ENCODE measurements around the gene LYSET. TPM values are rescaled to one million over a fixed set of nuclear protein-coding genes. Genes with fewer than 3 reads are reported as not detected.

The LYSET gene
- total RNA-seq, 2 experiments from 2014 or later, result 12.0 to 19.7 TPM

DNA sequence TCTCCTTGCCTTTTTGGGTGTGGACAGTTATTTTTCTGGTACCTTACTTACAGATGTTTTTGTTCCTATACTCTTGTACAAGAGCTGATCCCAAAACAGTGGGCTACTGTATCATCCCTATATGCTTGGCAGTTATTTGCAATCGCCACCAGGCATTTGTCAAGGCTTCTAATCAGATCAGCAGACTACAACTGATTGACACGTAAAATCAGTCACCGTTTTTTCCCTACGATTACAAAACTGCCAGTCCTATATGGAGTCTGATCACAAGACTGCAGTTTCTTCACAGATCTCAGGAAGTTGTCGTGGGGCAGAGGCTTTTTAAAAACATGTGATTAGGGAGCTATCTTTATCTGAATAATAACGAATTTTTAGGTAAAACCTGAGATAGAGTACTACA lies 1.3 kb downstream of the LYSET start:
- H3K79me2 ChIP-seq (ENCODE audit: insufficient read depth, low read depth, low read length), result peaks cover 44% of the 10 kb centered on the region
- peaks cover 37% of the 10 kb centered on the region for H3K36me3 ChIP-seq (ENCODE audit: insufficient read depth, low read length)
- no peaks in the 10 kb centered on the region for H4K20me1 ChIP-seq (ENCODE audit: insufficient read depth, low read length)
- peak overlapping the region; percentile 88 for H3K4me2 ChIP-seq (ENCODE audit: low read length)
- no peaks in the 10 kb centered on the region for H3K9me2 ChIP-seq (ENCODE audit: insufficient read depth, low read length)
- H3K27ac ChIP-seq (ENCODE audit: low read depth, low read length, poor library complexity, severe bottlenecking), result no peak overlapping the region
- ChIA-PET CTCF (ENCODE audit: unreplicated experiment) (interaction anchor here (0.8 kb wide), 1 partner anchor 9 kb away, joined by 3 read pairs; no protein-coding TSS in a partner anchor), POLR2A (interaction anchor here (1.4 to 3.5 kb wide), 3 partner anchors 9 to 20 kb away, joined by 3 to 17 read pairs (median 7); partner anchors contain the start of genes GON7 and UBR7)
- DNase-seq (ENCODE audit: low spot score), result no peak
- peaks cover 21% of the 10 kb centered on the region for H3K4me1 ChIP-seq (ENCODE audit: insufficient read depth, low read length, poor library complexity, severe bottlenecking)
- no peak overlapping the region for H2AFZ ChIP-seq (ENCODE audit: low read length)
- H3K4me3 ChIP-seq (ENCODE audit: low read depth, low read length, poor library complexity, severe bottlenecking), result peak overlapping the region; percentile 100
- TSS peak; percentile 72 for BruUV-seq (replicated peaks)
- intact Hi-C loops (cut with micrococcal nuclease; ENCODE audit: unreplicated experiment), result no loop called here
- H3K9me3 ChIP-seq (ENCODE audit: low read length), result no peaks in the 10 kb centered on the region
- TF ChIP-seq, protein P1, sequence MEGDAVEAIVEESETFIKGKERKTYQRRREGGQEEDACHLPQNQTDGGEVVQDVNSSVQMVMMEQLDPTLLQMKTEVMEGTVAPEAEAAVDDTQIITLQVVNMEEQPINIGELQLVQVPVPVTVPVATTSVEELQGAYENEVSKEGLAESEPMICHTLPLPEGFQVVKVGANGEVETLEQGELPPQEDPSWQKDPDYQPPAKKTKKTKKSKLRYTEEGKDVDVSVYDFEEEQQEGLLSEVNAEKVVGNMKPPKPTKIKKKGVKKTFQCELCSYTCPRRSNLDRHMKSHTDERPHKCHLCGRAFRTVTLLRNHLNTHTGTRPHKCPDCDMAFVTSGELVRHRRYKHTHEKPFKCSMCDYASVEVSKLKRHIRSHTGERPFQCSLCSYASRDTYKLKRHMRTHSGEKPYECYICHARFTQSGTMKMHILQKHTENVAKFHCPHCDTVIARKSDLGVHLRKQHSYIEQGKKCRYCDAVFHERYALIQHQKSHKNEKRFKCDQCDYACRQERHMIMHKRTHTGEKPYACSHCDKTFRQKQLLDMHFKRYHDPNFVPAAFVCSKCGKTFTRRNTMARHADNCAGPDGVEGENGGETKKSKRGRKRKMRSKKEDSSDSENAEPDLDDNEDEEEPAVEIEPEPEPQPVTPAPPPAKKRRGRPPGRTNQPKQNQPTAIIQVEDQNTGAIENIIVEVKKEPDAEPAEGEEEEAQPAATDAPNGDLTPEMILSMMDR (conservative IDR thresholded peaks at IDR 0.05; ENCODE audit: low read length), result no peak
- TF ChIP-seq EZH2phosphoT487 (IDR thresholded peaks at IDR 0.05; ENCODE audit: borderline replicate concordance, low read depth, low read length), result no peak

DNA sequence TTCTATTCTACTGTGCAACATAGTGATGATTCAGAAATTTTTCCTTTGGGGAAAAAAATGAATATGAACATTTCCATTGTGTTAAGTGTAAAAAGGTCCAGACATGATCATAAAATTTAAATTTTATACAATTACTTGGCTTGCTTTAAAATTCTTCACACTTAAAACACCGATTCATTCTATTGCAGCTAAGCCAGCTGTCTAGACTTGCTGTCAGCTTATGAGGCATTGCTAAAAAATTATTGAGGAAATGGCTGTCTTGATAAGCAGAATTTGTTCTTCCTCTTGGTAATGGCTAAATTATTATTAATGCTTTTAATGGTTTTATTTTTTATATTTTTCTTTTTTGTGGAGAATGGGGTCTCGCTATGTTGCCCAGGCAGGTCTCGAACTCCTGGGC lies 1.8 kb downstream of the LYSET start:
- intact Hi-C loops (cut with micrococcal nuclease; ENCODE audit: unreplicated experiment), result no loop called here
- H3K79me2 ChIP-seq (ENCODE audit: insufficient read depth, low read depth, low read length), result peaks cover 44% of the 10 kb centered on the region
- no peak overlapping the region for H2AFZ ChIP-seq (ENCODE audit: low read length)
- H3K4me1 ChIP-seq (ENCODE audit: insufficient read depth, low read length, poor library complexity, severe bottlenecking), result peaks cover 21% of the 10 kb centered on the region
- no peaks in the 10 kb centered on the region for H4K20me1 ChIP-seq (ENCODE audit: insufficient read depth, low read length)
- peaks cover 32% of the 10 kb centered on the region for H3K36me3 ChIP-seq (ENCODE audit: insufficient read depth, low read length)
- no TSS peak for BruUV-seq (replicated peaks)
- no peak for DNase-seq (ENCODE audit: low spot score)
- no peak overlapping the region for H3K4me3 ChIP-seq (ENCODE audit: low read depth, low read length, poor library complexity, severe bottlenecking)
- no peaks in the 10 kb centered on the region for H3K9me2 ChIP-seq (ENCODE audit: insufficient read depth, low read length)
- H3K9me3 ChIP-seq (ENCODE audit: low read length), result no peaks in the 10 kb centered on the region
- ChIA-PET CTCF (ENCODE audit: unreplicated experiment) (interaction anchor here (0.8 kb wide), 1 partner anchor 9 kb away, joined by 3 read pairs; no protein-coding TSS in a partner anchor), POLR2A (interaction anchor here (1.4 to 3.5 kb wide), 3 partner anchors 8 to 19 kb away, joined by 3 to 17 read pairs (median 7); partner anchors contain the start of genes GON7 and UBR7)
- H3K27ac ChIP-seq (ENCODE audit: low read depth, low read length, poor library complexity, severe bottlenecking), result no peak overlapping the region
- no peak overlapping the region for H3K4me2 ChIP-seq (ENCODE audit: low read length)
- TF ChIP-seq, protein P1 (conservative IDR thresholded peaks at IDR 0.05; ENCODE audit: low read length), result no peak
- TF ChIP-seq EZH2phosphoT487 (IDR thresholded peaks at IDR 0.05; ENCODE audit: borderline replicate concordance, low read depth, low read length), result no peak

DNA sequence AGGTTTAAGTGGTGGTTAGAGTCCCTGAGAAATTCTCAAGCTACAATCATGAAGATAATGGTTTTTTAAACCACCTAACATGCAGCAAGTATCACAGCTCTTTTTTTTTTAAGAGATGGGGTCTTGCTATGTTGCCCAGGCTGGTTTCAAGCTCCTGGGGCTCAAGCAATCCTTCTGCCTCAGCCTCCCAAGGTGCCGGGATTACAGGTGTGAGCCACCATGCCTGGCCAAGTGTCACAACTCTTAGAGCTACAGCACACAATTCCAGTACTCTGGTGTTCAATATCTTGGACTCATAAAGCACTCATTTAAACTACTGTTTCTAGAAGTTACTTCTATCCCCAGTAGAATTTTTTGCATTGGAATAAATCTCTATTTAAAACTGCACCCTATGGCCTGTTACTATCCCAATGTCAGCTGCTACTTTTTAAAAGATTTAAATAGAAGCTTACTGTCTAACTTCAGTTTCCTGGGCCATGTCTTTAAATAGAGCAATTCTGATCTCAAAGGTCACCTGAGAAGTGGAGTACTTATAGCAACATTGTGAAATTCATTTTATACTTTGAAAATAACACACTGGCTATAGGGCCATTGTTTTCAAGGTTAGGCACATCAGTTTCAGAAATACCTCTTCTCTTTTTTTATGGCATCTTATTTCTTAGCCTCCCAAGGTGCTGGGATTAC lies 10.3 kb downstream of the LYSET start:
- Histone ChIP-seq H3K36me3 (ENCODE audit: insufficient read depth, low read length) (peaks cover 46% of the 10 kb centered on the region), H4K20me1 (ENCODE audit: insufficient read depth, low read length) (no peaks in the 10 kb centered on the region), H3K9me2 (ENCODE audit: insufficient read depth, low read length) (no peaks in the 10 kb centered on the region), H3K27ac (ENCODE audit: low read depth, low read length, poor library complexity, severe bottlenecking) (no peak overlapping the region), H3K9me3 (ENCODE audit: low read length) (no peaks in the 10 kb centered on the region), H3K4me3 (ENCODE audit: low read depth, low read length, poor library complexity, severe bottlenecking) (no peak overlapping the region), H3K4me2 (ENCODE audit: low read length) (no peak overlapping the region), H3K79me2 (ENCODE audit: insufficient read depth, low read depth, low read length) (no peaks in the 10 kb centered on the region), H3K4me1 (ENCODE audit: insufficient read depth, low read length, poor library complexity, severe bottlenecking) (peaks cover 8% of the 10 kb centered on the region), H2AFZ (ENCODE audit: low read length) (no peak overlapping the region)
- no peak for DNase-seq (ENCODE audit: low spot score)
- POLR2A ChIA-PET, result interaction anchor here (1.0 to 1.9 kb wide), 3 partner anchors 9 to 11 kb away, joined by 4 to 10 read pairs (median 7); partner anchors contain the start of genes LYSET and MOAP1
- intact Hi-C loops (cut with micrococcal nuclease; ENCODE audit: unreplicated experiment), result no loop called here
- BruUV-seq (replicated peaks), result no TSS peak
- CTCF ChIA-PET (ENCODE audit: unreplicated experiment), result interaction anchor here (0.7 to 1.0 kb wide), 2 partner anchors 9 to 11 kb away, joined by 3 read pairs; no protein-coding TSS in a partner anchor
- TF ChIP-seq EZH2phosphoT487 (IDR thresholded peaks at IDR 0.05; ENCODE audit: borderline replicate concordance, low read depth, low read length), result no peak
- TF ChIP-seq, protein P1 (conservative IDR thresholded peaks at IDR 0.05; ENCODE audit: low read length), result no peak

Measured in OCI-LY7 (cell line).